ENCODE measurements around the gene DENND4A.

DNA sequence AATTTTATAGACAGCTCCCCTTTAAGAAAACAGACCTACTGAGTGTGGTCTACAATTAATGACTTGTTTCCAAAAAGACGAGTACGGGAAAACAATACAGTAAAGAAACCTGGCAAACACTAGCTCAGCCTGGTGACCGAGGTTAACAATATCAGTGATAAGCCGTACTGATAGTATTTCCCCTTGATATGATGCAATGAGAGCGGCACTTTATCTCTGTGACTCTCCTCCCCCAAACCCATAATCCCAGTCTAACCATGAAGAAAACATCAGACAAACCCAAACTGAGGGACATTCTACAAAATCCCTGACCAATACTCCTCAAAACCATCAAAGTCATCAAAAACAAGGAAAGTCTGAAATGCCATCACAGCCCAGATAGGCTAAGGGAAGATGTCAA, 8.2 kb downstream of the DENND4A start:
- TF ChIP-seq CTCF (IDR thresholded peaks at IDR 0.05; ENCODE audit: insufficient read depth, low read depth, low read length): no peak
- no peak for TF ChIP-seq EZH2 (IDR thresholded peaks at IDR 0.05; ENCODE audit: insufficient read depth, low read length)
